CD4-positive, alpha-beta T cell treated with Interleukin-4 for 1 hour (primary cell): ENCODE measurements around the gene PILRB.
"Not testable (repeated sequence)": the region's sequence is repeated elsewhere in the genome, so short reads cannot be mapped to it uniquely, and the experiment has no call there.

Source experiments
- DNase-seq, 2 donors: peaks; one replicate each; pipeline ENCODE4 v3.0.0-alpha.2; 2020 to 2022

The PILRB gene

GRCh38 chr7:100378114-100378755, 20.3 kb downstream of the PILRB start:
- no peak for DNase-seq

- no peak for DNase-seq
Measured at GRCh38 chr7:100380196-100380595, 22.3 kb downstream of the PILRB start.

- not testable (repeated sequence) for DNase-seq
Measured at GRCh38 chr7:100381531-100382233, 23.8 kb downstream of the PILRB start.

GRCh38 chr7:100382234-100382853, 24.4 kb downstream of the PILRB start:
- not testable (repeated sequence) for DNase-seq

- DNase-seq = no peak
Measured at GRCh38 chr7:100384628-100385294, 26.8 kb downstream of the PILRB start.

- DNase-seq = no peak
Measured at GRCh38 chr7:100386940-100387339, 29.0 kb downstream of the PILRB start.

GRCh38 chr7:100387695-100388094, 29.8 kb downstream of the PILRB start:
- DNase-seq = no peak

- no peak for DNase-seq
Measured at GRCh38 chr7:100389437-100390088, 31.6 kb downstream of the PILRB start.

GRCh38 chr7:100390286-100391009, 32.5 kb downstream of the PILRB start:
- no peak for DNase-seq

- no peak for DNase-seq
Measured at GRCh38 chr7:100393233-100393905, 35.5 kb downstream of the PILRB start.

GRCh38 chr7:100394077-100394476, 36.2 kb downstream of the PILRB start:
- DNase-seq = no peak

- peak; percentile 48 to 70 for DNase-seq
Measured at GRCh38 chr7:100396421-100396982, 38.6 kb downstream of the PILRB start.

GRCh38 chr7:100397315-100398081, 39.6 kb downstream of the PILRB start:
- DNase-seq = no peak

GRCh38 chr7:100398239-100398638, 40.3 kb downstream of the PILRB start:
- DNase-seq = no peak

- no peak for DNase-seq
Measured at GRCh38 chr7:100400041-100400440, 42.1 kb downstream of the PILRB start.

- no peak for DNase-seq
Measured at GRCh38 chr7:100400656-100401055, 42.7 kb downstream of the PILRB start.

- DNase-seq = no peak
Measured at GRCh38 chr7:100401811-100402210, 43.9 kb downstream of the PILRB start.

GRCh38 chr7:100402241-100402640, 44.3 kb downstream of the PILRB start:
- DNase-seq = no peak

- DNase-seq = no peak
Measured at GRCh38 chr7:100406767-100407166, 48.9 kb downstream of the PILRB start.
